ENCODE results near the gene TMEM273.

The TMEM273 gene

DNA sequence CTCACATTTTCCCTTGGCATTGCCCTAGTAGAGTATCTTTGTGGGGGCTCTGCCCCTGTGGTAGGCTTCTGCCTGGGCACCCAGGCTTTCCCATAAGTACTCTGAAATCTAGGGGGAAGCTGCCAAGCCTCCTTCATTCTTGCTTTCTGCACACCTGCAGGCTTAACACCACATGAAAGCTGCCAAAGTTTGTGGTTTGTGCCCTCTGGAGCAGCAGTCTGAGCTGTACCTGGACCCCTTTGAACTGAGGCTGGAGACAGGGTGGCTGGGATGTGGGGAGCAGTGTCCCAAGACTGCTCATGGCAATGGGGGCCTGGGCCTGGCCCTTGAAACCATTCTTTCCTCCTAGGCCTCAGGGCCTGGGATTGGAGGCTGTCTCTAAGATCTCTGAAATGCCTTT is 35.0 kb upstream of the TMEM273 start:
- TF ChIP-seq, protein P1, sequence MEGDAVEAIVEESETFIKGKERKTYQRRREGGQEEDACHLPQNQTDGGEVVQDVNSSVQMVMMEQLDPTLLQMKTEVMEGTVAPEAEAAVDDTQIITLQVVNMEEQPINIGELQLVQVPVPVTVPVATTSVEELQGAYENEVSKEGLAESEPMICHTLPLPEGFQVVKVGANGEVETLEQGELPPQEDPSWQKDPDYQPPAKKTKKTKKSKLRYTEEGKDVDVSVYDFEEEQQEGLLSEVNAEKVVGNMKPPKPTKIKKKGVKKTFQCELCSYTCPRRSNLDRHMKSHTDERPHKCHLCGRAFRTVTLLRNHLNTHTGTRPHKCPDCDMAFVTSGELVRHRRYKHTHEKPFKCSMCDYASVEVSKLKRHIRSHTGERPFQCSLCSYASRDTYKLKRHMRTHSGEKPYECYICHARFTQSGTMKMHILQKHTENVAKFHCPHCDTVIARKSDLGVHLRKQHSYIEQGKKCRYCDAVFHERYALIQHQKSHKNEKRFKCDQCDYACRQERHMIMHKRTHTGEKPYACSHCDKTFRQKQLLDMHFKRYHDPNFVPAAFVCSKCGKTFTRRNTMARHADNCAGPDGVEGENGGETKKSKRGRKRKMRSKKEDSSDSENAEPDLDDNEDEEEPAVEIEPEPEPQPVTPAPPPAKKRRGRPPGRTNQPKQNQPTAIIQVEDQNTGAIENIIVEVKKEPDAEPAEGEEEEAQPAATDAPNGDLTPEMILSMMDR (IDR thresholded peaks at IDR 0.05; ENCODE audit: borderline replicate concordance, extremely low read depth, low read length, poor library complexity, severe bottlenecking): no peak
- TF ChIP-seq EZH2 (IDR thresholded peaks at IDR 0.05; ENCODE audit: borderline replicate concordance, low read depth, low read length, severe bottlenecking): no peak
- H4K20me1 ChIP-seq (ENCODE audit: insufficient read depth, low read length): no peaks in the 10 kb centered on the region
- H3K4me2 ChIP-seq (ENCODE audit: insufficient read depth, low read length): no peak overlapping the region
- H3K4me1 ChIP-seq (ENCODE audit: insufficient read depth, low read length): no peaks in the 10 kb centered on the region
- no peak overlapping the region for H3K9ac ChIP-seq (ENCODE audit: low read depth, low read length)
- H3K36me3 ChIP-seq (ENCODE audit: insufficient read depth, low read length): no peaks in the 10 kb centered on the region
- ATAC-seq (ENCODE audit: insufficient read depth, low read depth) (peak; percentile 82), DNase-seq (peak; percentile 49)
- H3K79me2 ChIP-seq (ENCODE audit: insufficient read depth, low read length): no peaks in the 10 kb centered on the region
- H2AFZ ChIP-seq (ENCODE audit: low read depth, low read length): no peak overlapping the region
- H3K4me3 ChIP-seq (ENCODE audit: low read depth in 1 of 2, low read length in 2 of 2): no peak overlapping the region
- no peaks in the 10 kb centered on the region for H3K9me3 ChIP-seq (ENCODE audit: insufficient read depth, low read length, severe bottlenecking)
- H3K27ac ChIP-seq (ENCODE audit: low read length): no peak overlapping the region
- H3K27me3 ChIP-seq (ENCODE audit: insufficient read depth, low read length, poor library complexity): no peaks in the 10 kb centered on the region

DNA sequence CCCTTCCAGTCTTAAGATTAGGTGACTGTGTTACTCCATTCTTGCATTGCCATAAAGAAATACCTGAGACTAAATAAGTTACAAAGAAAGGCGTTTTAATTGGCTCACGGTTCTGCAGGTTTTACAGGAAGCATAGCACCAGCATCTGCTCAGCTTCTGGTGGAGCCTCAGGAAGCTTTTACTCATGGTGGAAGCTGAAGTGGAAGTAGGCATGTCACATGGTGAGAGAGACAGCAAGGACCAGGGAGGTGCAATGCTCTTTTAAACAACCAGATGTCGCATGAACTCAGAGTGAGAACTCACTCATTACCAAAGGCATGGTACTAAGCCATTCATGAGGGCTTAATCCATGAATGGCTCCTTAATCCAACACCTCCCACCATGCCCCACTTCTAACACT is 34.0 kb upstream of the TMEM273 start:
- Histone ChIP-seq H3K4me2 (ENCODE audit: insufficient read depth, low read length) (no peak overlapping the region), H3K27ac (ENCODE audit: low read length) (no peak overlapping the region), H3K9ac (ENCODE audit: low read depth, low read length) (no peak overlapping the region), H3K27me3 (ENCODE audit: insufficient read depth, low read length, poor library complexity) (no peaks in the 10 kb centered on the region), H3K4me1 (ENCODE audit: insufficient read depth, low read length) (no peaks in the 10 kb centered on the region), H3K79me2 (ENCODE audit: insufficient read depth, low read length) (no peaks in the 10 kb centered on the region), H2AFZ (ENCODE audit: low read depth, low read length) (no peak overlapping the region), H3K9me3 (ENCODE audit: insufficient read depth, low read length, severe bottlenecking) (no peaks in the 10 kb centered on the region), H3K4me3 (ENCODE audit: low read depth in 1 of 2, low read length in 2 of 2) (no peak overlapping the region), H4K20me1 (ENCODE audit: insufficient read depth, low read length) (no peaks in the 10 kb centered on the region), H3K36me3 (ENCODE audit: insufficient read depth, low read length) (no peaks in the 10 kb centered on the region)
- DNase-seq (no peak), ATAC-seq (ENCODE audit: insufficient read depth, low read depth) (no peak)
- TF ChIP-seq EZH2 (IDR thresholded peaks at IDR 0.05; ENCODE audit: borderline replicate concordance, low read depth, low read length, severe bottlenecking): no peak
- TF ChIP-seq, protein P1 (IDR thresholded peaks at IDR 0.05; ENCODE audit: borderline replicate concordance, extremely low read depth, low read length, poor library complexity, severe bottlenecking): no peak

DNA sequence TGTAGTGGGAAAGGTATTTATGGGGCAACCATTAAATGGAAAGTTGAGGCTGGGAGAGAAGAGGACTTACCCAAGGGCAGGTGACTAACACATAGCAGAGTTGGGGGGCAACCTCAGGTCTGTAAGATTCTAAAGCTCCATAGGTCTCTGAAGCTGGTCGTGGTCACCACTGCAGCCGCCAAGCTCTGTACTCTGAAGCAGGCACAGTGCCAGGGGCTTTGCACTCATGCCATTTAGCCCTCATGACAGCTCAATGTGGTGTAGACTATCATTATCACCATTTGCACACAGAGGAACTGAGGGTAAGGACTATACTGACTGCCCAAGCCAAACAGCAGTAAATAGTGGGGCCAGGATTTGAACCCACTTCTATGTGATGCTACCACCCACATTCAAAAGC is 32.5 kb upstream of the TMEM273 start:
- Histone ChIP-seq H3K36me3 (ENCODE audit: insufficient read depth, low read length) (no peaks in the 10 kb centered on the region), H3K4me2 (ENCODE audit: insufficient read depth, low read length) (no peak overlapping the region), H3K4me3 (ENCODE audit: low read depth in 1 of 2, low read length in 2 of 2) (no peak overlapping the region), H3K4me1 (ENCODE audit: insufficient read depth, low read length) (no peaks in the 10 kb centered on the region), H3K27ac (ENCODE audit: low read length) (no peak overlapping the region), H3K9ac (ENCODE audit: low read depth, low read length) (no peak overlapping the region), H3K27me3 (ENCODE audit: insufficient read depth, low read length, poor library complexity) (no peaks in the 10 kb centered on the region), H4K20me1 (ENCODE audit: insufficient read depth, low read length) (no peaks in the 10 kb centered on the region), H3K9me3 (ENCODE audit: insufficient read depth, low read length, severe bottlenecking) (no peaks in the 10 kb centered on the region), H2AFZ (ENCODE audit: low read depth, low read length) (no peak overlapping the region), H3K79me2 (ENCODE audit: insufficient read depth, low read length) (no peaks in the 10 kb centered on the region)
- TF ChIP-seq, protein P1 (IDR thresholded peaks at IDR 0.05; ENCODE audit: borderline replicate concordance, extremely low read depth, low read length, poor library complexity, severe bottlenecking): no peak
- no peak for TF ChIP-seq EZH2 (IDR thresholded peaks at IDR 0.05; ENCODE audit: borderline replicate concordance, low read depth, low read length, severe bottlenecking)
- no peak for DNase-seq
- ATAC-seq (ENCODE audit: insufficient read depth, low read depth): no peak

DNA sequence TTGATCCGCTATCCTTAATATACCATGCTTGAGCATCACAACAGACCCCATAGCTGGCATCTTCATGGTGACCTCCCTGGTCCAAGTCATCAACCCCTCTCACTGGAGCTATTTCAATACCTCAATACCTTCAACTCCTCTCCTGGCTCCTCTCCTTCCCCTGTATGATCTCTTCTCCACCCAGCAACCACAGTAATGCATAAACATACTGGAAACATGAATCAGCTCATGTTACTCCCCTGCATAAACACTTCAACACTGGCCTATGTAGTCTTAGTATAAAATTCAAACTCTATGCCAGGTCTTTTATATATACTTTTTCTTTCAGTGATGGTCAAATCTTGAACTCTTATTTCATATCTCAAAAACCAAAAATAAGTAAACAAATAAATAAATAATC is 31.8 kb upstream of the TMEM273 start:
- Histone ChIP-seq H3K27ac (ENCODE audit: low read length) (no peak overlapping the region), H3K9me3 (ENCODE audit: insufficient read depth, low read length, severe bottlenecking) (no peaks in the 10 kb centered on the region), H3K4me2 (ENCODE audit: insufficient read depth, low read length) (no peak overlapping the region), H3K4me1 (ENCODE audit: insufficient read depth, low read length) (no peaks in the 10 kb centered on the region), H3K4me3 (ENCODE audit: low read depth in 1 of 2, low read length in 2 of 2) (no peak overlapping the region), H3K27me3 (ENCODE audit: insufficient read depth, low read length, poor library complexity) (peaks cover under 1% of the 10 kb centered on the region), H3K79me2 (ENCODE audit: insufficient read depth, low read length) (no peaks in the 10 kb centered on the region), H2AFZ (ENCODE audit: low read depth, low read length) (no peak overlapping the region), H4K20me1 (ENCODE audit: insufficient read depth, low read length) (no peaks in the 10 kb centered on the region), H3K9ac (ENCODE audit: low read depth, low read length) (no peak overlapping the region), H3K36me3 (ENCODE audit: insufficient read depth, low read length) (no peaks in the 10 kb centered on the region)
- TF ChIP-seq EZH2 (IDR thresholded peaks at IDR 0.05; ENCODE audit: borderline replicate concordance, low read depth, low read length, severe bottlenecking): no peak
- TF ChIP-seq, protein P1 (IDR thresholded peaks at IDR 0.05; ENCODE audit: borderline replicate concordance, extremely low read depth, low read length, poor library complexity, severe bottlenecking): no peak
- ATAC-seq (ENCODE audit: insufficient read depth, low read depth) (no peak), DNase-seq (no peak)

Measured in DND-41 (cell line).